HG02759 (cell line): ENCODE measurements around the gene ZFYVE1.
"Not testable (repeated sequence)": the region's sequence is repeated elsewhere in the genome, so short reads cannot be mapped to it uniquely, and the experiment has no call there.

ENCODE experiments used
- ATAC-seq: cut with Tn5 transposase; IDR thresholded peaks from one replicate; pipeline ENCODE4 v1.9.1; 2021; ENCODE audit warnings: mild to moderate bottlenecking, moderate library complexity; ENCODE audit not compliant: unreplicated experiment

Gene ZFYVE1

DNA sequence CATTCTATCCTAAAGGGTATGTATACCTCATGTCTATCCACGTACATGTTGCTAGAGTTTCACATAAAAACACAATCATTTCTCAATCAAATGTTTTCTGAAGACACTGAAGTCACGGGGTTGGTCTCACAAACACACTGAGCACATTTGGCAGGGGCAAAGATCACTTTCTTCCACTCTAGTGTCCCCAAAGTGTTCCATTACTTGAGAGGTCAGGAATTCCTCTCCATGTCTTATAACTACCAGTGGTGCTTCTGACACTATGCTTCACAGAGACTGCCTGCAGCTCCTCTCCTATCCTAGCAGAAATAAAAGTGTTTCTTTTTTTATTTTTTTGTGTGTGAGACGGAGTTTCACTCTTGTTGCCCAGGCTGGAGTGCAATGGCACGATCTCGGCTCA lies 19.1 kb downstream of the ZFYVE1 start:
- ATAC-seq = no peak

DNA sequence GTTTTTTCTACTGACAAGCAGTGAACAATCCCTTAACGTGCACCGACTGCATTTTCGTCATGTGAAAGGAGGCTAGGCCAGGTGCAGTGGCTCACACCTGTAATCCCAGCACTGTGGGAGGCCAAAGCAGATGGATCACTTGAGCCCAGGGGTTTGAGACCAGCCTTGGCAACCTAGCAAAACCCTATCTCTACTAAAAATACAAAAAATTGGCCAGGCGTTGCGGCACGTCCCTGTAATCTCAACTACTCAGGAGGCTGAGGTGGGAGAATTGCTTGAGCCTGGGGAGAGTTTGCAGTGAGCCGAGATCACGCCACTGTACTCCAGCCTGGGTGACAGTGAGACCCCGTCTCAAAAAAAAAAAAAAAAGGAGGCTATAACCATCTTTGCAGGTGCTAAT lies 22.3 kb downstream of the ZFYVE1 start:
- not testable (repeated sequence) for ATAC-seq

DNA sequence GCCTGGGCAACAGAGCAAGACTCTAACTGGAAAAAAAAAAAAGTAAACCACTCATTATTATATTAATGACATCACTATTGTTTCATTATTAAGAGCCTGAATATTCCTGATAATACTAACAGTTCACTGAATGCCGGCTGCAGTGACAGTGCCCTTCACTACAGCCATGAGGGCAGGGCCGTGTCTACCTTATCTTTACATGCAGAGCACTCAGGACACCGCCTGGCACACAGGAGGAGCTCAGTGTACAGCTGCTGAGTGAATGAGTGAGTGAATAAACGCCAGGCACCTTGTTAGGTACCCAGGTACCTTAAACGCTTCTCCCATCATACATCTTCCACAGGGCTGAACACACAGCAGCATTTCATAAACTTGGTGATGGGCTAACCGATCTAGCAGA lies 23.2 kb downstream of the ZFYVE1 start:
- ATAC-seq = no peak

DNA sequence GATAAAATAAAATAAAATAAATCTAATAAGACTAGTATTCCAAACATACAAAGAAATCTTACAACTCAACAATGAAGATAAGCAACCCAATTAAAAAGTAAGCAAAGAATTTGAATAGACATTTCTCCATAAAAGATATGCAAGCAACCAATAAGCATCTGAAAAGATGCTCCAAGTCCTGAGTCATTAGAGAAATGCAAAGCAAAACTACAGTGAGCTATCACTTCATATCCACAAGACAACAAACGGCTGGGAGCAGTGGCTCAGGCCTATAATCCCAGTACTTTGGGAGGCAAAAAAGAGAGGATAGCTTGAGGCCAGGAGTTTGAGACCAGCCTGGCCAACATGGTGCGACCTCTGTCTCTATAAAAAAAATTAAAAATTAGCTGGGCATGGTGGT lies 26.8 kb downstream of the ZFYVE1 start:
- no peak for ATAC-seq

DNA sequence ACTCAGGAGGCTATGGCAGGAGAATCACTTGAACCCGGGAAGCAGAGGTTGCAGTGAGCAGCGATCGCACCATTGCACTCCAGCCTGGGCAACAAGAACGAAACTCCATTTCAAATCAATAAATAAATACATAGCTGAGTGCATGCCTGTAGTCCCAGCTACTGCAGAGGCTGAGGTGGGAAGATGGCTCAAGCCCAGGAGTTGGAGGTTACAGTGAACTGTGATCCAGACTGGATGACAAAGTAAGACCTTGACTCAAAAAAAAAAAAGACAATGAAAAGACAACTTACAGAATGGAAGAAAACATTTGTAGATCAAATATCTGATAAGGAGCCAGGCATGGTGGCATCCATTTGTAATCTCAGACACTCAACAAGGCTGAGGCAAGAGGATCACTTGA lies 27.6 kb downstream of the ZFYVE1 start:
- no peak for ATAC-seq

DNA sequence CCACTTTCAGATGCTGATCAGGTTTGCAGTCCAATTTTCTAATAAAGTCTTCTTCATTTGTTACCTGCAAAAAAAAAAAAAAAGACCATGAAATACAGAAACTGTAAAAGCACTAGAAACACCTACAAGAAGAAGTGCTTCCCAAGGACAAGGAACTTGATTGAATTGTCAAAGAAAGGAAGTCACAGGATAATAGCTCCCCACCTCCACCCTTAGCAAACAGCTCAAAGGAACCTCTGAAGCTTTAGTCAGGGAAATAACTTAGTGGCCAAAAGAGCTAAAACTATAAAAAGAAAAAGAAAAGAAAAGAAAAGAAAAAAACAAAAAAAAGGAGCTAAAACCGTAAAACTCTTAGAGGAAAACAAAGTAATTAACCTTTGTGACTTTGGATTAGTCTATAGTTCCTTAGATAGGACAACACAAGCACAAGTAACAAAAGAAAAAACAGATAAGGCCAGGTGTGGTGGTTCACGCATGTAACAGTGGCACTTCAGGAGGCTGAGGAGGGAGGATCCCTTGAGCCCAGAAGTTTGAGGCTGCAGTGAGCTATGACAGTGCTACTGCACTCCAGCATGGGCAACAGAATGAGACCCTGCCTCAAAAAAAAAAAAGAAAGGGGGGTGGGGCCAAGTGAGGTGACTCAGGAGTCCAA lies 28.5 kb downstream of the ZFYVE1 start:
- ATAC-seq = no peak

DNA sequence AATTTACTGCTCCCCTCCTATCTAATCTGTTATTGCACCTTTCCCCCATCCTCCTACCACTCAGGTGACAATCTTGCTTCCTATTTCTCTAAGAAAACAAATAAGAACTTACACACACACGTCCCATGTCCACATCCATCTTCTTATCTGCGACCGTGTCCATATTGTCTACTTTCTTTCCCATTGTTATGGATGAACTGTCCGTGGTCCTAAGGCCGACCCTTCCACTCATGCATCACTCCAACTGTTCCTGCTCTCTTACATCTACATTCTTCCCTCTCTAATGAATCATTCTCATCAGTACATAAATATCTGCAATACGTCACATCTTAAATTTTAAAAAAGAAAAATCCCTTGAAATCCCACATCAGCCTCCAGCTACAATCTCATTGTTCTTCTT lies 30.0 kb downstream of the ZFYVE1 start:
- no peak for ATAC-seq

DNA sequence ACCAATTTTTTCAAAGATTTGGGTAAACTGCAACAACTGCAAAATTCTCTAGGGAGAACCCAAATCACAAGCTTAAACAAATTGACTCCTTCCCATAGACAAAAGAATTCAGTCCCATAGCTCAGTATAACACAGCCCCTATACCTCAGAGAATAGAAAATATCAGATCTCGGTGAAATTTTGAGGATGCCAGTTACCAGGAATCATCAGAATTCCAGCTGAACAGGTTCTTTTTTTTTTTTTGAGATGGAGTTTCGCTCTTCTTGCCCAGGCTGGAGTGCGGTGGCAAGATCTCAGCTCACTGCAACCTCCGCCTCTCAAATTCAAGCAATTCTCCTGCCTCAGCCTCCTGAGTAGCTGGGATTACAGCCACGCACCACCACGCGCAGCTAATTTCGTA lies 36.7 kb downstream of the ZFYVE1 start:
- no peak for ATAC-seq

DNA sequence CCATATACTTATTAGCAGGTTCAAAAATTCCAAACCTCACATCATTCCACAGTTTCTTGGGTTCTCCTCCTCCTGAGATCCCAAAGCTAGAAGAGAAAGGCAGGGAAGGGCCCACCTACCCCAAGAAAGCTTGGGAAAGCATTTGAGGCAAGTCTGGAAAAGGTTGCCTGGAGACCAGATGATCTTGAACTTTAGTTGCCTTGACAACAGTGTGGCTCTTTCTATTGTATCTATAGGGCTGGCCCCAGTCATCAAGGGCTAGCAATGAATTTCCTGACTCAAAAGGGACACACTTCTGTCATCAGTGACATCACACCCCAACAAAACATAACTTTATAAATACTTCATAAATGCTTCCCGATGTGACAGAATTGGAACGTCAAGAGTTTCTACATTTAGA lies 40.0 kb downstream of the ZFYVE1 start:
- ATAC-seq = no peak

DNA sequence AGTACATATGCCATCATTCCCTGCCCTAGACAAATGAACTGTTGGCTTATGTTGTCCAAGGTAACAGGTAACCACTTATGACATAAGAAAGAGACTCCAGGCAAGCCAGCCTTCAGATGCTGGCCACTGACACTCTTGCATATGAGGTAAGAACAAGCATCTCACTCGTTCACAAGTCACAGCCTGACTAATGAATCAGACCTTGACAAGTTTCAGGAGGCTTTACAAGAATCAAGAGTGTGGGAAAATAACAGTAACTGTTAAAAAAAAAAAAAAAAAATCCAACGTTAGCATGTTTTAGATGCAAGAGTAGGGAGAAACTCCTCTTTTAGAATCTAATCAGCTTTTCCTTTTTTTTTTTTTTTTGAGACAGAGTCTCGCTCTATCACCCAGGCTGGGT lies 40.7 kb downstream of the ZFYVE1 start:
- no peak for ATAC-seq

DNA sequence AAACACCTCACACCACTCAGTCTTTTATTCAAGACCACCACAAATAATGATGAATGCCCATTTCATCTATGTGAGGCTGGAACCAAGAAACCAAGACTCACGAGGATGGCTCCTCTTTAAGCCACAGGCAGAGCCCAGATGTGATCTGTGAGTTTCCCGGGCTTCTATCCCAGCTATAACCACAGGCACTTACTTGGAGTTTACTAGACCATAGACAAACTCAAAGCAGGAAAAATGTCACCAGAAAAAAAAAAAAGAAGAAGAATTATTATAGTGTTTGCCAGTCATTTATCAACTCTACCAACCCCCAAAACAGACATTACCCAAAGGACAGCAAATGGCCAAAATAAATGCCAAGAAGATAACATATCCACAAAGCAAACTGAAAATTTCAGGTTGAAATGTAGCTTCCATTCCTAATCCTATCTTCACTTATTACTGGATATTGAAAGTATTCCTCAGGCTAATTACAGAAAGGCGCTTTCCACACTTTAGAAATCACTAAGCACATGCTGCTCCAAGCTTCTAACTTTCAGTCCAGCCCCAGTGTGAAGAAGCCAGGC lies 44.7 kb downstream of the ZFYVE1 start:
- no peak for ATAC-seq

DNA sequence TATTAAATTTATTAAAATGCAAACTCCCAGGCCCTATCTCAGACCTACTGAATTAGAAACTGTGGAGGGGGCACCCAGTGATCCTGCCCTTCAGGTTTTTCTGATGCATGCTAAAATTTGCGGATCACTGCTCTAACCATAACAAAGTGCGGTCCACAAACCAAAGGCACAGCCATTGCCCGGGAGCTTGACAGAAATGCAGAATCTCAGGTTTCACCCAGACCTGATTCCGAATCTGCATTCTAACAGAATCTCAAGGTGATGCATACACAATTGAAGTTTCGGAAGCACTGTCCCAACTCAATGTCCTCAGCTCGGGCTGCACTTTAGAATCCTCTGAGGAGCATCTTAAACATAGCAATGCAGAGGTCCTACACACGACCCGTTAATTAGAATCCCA lies 46.0 kb downstream of the ZFYVE1 start:
- ATAC-seq = no peak

DNA sequence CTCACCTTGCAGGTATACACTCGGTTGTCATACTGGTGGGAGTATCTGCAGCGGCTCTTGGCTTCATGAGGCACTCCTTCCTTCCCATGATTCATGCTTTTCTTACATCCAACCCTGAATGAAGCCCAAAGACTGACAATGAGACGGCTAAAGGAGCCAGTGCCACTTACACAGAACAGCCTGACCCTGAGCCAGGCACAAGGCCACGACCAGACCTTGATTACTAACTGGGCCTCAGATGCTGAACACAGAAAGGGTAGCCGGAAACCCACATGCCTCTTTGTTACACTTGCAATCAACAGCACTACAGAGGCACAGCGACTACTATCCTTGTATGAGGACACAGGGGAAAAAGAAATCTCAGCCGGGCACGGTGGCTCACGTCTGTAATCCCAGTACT lies 48.0 kb downstream of the ZFYVE1 start:
- ATAC-seq = no peak

DNA sequence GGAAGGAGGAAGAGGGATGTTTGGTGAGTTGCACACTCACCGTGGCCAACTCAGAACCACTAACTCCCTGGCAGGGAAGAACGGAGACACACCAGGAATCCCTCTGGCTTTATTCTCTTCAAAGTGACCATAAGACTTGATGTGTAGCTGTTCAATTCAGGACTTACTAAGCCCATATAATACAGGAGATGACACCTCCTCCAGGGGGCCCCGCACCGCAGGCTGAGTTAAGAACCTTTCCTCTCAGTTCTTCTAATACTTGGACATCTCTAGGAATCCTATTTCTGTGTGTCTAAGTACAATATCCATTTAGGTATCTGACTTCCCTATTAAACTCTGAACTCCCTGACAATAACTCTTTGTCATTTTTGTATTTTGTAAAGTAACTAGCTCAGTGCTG lies 51.1 kb downstream of the ZFYVE1 start:
- no peak for ATAC-seq

DNA sequence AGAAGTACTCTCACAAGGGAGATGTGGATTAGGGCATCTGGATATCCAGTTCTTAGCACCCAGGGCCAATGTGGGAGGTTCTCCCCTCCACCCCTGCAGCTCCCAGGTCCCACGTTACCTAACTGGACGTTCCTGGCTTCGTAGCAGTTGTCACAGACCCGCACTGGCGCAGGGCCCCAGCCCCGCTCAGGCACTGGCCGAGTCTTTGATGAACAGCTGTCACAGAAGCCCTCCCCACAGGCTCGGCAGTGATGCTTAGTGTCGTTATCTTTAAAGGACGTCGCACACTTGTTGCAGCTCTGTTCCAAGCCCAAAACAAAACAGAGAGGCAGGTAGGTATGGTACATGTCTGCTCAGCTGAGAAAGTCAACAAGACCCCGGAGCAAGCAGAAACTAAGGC lies 52.2 kb downstream of the ZFYVE1 start:
- no peak for ATAC-seq

DNA sequence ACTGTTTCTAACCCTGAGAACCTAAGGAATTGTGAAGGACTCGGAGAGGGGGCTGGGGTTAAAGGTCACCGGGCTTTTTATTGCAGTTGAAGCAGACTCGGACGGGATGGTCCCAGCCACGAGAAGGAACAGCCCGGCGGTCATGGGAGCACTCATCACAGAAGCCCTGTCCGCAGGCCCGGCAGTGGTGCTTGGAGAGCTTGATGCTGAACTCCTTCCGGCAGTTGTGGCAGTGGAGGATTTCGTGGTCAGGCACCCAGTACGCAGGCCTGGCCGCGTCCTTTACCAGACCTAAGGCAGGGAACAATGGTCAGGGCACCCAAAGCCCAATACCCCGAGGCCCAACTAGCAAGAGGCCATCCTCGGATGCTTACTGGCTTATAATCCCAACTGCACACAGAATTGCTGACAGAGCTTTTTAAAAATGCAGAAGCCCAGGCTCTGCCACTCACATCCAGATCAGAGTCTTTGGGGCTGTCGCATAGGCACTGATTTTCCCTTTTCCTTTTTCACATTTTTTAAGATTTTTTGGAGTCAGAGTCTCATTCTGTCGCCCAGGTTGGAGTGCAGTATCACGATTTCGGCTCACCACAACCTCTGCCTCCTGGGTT lies 56.0 kb downstream of the ZFYVE1 start:
- ATAC-seq = no peak

DNA sequence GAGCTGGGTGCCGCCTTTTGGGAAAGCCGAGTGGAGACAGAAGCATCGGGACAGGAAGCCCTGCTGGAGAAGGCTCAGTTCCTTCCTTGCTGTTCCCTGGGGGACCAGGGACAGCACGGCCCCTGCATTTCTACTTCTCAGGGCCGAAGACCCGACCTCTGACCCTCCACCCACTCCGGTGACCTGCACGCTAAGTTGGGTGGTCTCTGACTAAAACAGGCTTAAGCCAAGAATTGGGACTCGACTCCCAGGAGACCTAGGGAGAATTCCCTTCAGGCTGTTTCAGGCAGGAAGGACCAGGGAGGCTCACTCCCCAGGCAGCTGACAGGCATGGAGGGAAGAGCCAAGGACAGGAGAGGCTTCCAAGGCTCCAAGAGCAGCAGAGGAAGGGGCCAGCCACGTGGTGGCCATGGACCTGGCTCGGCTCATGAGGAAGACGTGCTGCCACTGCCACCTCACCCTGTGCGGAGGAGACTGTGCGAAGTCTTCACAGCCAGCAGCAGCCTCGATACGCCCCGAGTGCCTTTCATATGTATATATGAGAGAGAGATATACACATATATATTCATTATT lies 56.8 kb downstream of the ZFYVE1 start:
- ATAC-seq = no peak

DNA sequence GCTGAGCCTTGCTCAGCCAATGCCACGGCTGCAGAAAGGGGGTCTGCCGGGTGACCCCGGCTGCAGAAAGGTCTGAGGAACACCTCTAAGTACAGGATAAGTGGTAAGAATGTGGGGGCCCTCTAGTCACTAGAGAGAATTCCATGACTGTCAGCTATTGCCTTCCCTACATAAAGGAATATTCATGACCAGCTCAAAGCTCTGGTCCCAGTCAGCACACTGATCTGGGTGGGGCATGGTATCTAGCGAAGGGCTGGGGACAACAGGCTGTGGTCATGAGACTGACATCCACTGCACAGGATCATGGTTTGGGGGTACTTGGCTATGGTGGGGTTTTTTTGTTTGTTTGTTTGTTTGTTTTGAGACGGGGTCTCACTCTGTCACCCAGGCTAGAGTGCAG lies 58.6 kb downstream of the ZFYVE1 start:
- ATAC-seq = no peak

DNA sequence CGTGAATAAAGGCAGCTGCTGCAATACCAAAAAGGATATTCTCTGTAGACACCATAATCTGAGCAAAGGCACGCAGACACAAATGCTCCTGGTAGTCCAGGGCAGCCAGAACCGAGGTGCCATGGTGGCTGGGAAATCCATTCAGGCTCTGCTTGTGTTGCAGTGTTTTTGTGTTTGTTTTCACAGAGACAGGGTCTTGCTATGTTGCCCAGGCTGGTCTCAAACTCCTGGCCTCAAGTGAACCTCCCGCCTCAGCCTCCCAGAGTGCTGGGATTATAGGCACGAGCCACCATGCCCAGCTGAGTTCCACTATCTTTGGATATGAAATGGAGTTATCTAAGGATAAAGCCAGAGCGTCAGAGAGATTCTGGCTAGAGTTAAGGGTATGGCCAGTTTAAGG lies 60.9 kb downstream of the ZFYVE1 start:
- no peak for ATAC-seq

DNA sequence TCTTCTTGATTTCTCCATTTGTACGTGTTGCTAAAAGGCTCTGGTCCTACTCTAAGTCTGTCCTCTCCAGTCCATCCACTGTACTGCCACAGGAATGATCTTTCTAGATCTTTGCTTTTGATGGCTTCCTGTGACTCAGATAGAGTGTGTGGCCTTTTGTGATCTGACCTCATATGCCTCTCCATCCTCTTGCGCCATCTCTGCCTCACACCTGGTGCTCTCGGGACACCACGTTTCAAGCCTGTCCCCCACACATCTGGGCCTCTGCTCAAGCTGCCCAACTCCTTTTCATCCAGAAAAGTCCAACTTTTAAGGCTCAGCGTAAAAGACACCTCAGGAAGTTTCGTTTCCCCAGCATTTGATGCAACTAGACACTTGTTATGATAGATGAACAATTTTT lies 61.7 kb downstream of the ZFYVE1 start:
- no peak for ATAC-seq

DNA sequence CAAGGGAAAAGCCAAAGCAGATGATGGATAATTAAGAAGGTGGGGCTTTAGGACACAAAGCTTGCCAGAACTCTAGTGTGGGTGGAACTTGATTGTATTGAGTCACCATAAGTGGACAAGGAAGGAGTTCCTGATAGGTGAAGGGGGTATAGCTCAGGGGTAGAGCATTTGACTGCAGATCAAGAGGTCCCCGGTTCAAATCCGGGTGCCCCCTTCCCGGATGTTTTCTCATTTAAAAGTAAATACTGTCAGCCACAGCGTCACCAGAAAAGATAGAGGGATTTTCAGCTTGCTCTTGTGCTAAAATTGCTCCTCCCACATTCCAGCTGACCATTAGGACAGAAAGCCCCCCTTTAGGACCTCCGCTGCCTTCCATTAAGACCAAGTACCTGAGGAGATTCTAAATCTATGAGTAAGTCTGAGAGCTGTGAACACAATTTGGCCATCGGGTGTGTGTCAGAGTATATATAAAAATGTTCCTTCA lies 64.0 kb downstream of the ZFYVE1 start:
- ATAC-seq = no peak

DNA sequence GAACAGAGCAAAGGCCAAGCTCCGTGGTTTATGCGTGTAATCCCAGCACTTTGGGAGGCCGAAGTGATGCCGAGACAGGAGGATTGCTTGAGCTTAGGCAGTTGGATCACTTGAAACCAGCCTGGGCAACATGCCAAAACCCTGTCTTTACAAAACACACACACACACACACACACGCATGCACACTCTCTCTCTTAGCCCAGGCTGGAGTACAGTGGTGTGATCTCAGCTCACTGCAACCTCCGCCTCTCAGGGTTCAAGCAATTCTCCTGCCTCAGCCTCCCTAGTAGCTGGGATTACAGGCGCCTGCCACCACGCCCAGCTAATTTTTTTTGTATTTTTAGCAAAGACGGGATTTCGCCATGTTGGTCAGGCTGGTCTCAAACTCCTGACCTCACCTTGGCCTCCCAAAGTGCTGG lies 64.6 kb downstream of the ZFYVE1 start:
- not testable (repeated sequence) for ATAC-seq
